K562 (cell line): ENCODE results near the gene ADAM8.

Experiments used
- BHLHE40 ChIP-seq: IDR thresholded peaks from 2 replicates; pipeline ENCODE4 v1.6.1; 2011; ENCODE audit warnings: low read length, improper control_type of control experiment
- HDGF ChIP-seq: fragments of 450-650 bp; IDR thresholded peaks from 2 replicates; pipeline ENCODE4 v1.6.1; 2016
- KLF13 ChIP-seq: fragments of 450-650 bp; IDR thresholded peaks from 2 replicates; pipeline ENCODE4 v1.6.1; 2016; ENCODE audit warnings: missing genetic modification characterization, low read depth, mild to moderate bottlenecking, missing compliant biosample characterization, moderate library complexity, borderline replicate concordance
- NRF1 ChIP-seq, 2 experiments: fragments of 450-650 bp; IDR thresholded peaks in 1 of 2; conservative IDR thresholded peaks in 1 of 2; 2 replicates each; pipeline ENCODE4 v1.6.1; 2014; ENCODE audit warnings: mild to moderate bottlenecking in 2 of 2
- POLR2AphosphoS5 ChIP-seq: IDR thresholded peaks from 2 replicates; pipeline ENCODE4 v1.6.1; 2011; ENCODE audit warnings: mild to moderate bottlenecking, low read depth, low read length, moderate library complexity; ENCODE audit not compliant: control insufficient read depth, insufficient read depth
- RBBP5 ChIP-seq: fragments of 200-600 bp; sonication (generic); IDR thresholded peaks from 2 replicates; pipeline ENCODE4 v1.6.1; 2012; ENCODE audit warnings: borderline replicate concordance, mild to moderate bottlenecking, low read length, control low read depth, inconsistent platforms; ENCODE audit not compliant: insufficient read depth, poor library complexity, severe bottlenecking
- TFE3 ChIP-seq: fragments of 450-650 bp; formaldehyde crosslinking; IDR thresholded peaks from 2 replicates; pipeline ENCODE4 v1.4.0; 2020; ENCODE audit warnings: mild to moderate bottlenecking, mixed read lengths
- TF ChIP-seq, protein P1 (sequence below), 3 experiments: IDR thresholded peaks in 2 of 3; conservative IDR thresholded peaks in 1 of 3; 2 replicates each; pipeline ENCODE4 v1.5.1; 2011 to 2012; ENCODE audit warnings: low read length in 3 of 3, mild to moderate bottlenecking in 3 of 3, control low read depth in 2 of 3, improper control_type of control experiment in 1 of 3, inconsistent platforms in 1 of 3, low read depth in 1 of 3, mixed read lengths in 1 of 3, moderate library complexity in 1 of 3; ENCODE audit not compliant: insufficient read depth in 2 of 3
- TF ChIP-seq, protein P2 (sequence below): sonication (generic); formaldehyde crosslinking; IDR thresholded peaks from 2 replicates; pipeline ENCODE4 v1.9.0; 2022; ENCODE audit warnings: mild to moderate bottlenecking, missing genetic modification reagents
- TF ChIP-seq, protein P3 (sequence below): sonication (generic); formaldehyde crosslinking; IDR thresholded peaks from 2 replicates; pipeline ENCODE4 v1.8.0; 2022; ENCODE audit warnings: missing genetic modification reagents, mild to moderate bottlenecking, moderate library complexity, borderline replicate concordance

DNA sequence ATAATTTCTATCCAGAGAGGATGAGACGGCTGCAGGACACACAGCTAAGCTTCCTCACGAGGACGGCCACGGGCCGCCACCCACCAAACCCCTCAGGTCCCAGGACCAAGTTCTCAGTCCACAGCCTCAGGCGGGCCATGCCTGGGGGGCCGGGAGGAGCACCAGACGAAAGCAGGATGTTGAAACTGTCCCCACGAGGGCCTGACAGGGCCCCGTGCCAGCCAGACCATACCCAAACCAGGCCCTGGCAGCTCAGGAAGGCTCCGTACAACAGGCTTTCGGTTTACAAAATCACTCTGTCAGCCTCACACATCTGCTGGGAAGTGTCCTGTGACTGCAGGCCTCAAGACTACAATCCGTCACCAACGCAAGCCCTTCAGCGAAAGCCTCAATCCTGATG is 17.5 kb upstream of the ADAM8 start:
- TF ChIP-seq, protein P1, sequence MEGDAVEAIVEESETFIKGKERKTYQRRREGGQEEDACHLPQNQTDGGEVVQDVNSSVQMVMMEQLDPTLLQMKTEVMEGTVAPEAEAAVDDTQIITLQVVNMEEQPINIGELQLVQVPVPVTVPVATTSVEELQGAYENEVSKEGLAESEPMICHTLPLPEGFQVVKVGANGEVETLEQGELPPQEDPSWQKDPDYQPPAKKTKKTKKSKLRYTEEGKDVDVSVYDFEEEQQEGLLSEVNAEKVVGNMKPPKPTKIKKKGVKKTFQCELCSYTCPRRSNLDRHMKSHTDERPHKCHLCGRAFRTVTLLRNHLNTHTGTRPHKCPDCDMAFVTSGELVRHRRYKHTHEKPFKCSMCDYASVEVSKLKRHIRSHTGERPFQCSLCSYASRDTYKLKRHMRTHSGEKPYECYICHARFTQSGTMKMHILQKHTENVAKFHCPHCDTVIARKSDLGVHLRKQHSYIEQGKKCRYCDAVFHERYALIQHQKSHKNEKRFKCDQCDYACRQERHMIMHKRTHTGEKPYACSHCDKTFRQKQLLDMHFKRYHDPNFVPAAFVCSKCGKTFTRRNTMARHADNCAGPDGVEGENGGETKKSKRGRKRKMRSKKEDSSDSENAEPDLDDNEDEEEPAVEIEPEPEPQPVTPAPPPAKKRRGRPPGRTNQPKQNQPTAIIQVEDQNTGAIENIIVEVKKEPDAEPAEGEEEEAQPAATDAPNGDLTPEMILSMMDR (IDR thresholded peaks at IDR 0.05 in 2 of 3, conservative IDR thresholded peaks at IDR 0.05 in 1 of 3; ENCODE audit: insufficient read depth in 2 of 3, low read depth in 1 of 3, low read length in 3 of 3), result no peak
- TF ChIP-seq TFE3 (CRISPR knock-in tag), result no peak
- TF ChIP-seq RBBP5, result no peak
- TF ChIP-seq BHLHE40, result no peak
- TF ChIP-seq, protein P2, sequence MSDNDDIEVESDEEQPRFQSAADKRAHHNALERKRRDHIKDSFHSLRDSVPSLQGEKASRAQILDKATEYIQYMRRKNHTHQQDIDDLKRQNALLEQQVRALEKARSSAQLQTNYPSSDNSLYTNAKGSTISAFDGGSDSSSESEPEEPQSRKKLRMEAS, result no peak
- TF ChIP-seq, protein P3, sequence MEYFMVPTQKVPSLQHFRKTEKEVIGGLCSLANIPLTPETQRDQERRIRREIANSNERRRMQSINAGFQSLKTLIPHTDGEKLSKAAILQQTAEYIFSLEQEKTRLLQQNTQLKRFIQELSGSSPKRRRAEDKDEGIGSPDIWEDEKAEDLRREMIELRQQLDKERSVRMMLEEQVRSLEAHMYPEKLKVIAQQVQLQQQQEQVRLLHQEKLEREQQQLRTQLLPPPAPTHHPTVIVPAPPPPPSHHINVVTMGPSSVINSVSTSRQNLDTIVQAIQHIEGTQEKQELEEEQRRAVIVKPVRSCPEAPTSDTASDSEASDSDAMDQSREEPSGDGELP (CRISPR knock-in tag), result no peak
- no peak for TF ChIP-seq POLR2AphosphoS5
- no peak for TF ChIP-seq KLF13 (tag)
- no peak for TF ChIP-seq HDGF
- TF ChIP-seq NRF1 (conservative IDR thresholded peaks at IDR 0.05 in 1 of 2, IDR thresholded peaks at IDR 0.05 in 1 of 2), result no peak
